HG03442 (cell line): ENCODE data around the gene SPRYD3.
"Not testable (repeated sequence)": the region's sequence is repeated elsewhere in the genome, so short reads cannot be mapped to it uniquely, and the experiment has no call there.

ENCODE experiments used
- ATAC-seq: cut with Tn5 transposase; IDR thresholded peaks from one replicate; pipeline ENCODE4 v1.9.1; 2021; ENCODE audit warnings: mild to moderate bottlenecking, moderate library complexity; ENCODE audit not compliant: unreplicated experiment

The SPRYD3 gene

DNA sequence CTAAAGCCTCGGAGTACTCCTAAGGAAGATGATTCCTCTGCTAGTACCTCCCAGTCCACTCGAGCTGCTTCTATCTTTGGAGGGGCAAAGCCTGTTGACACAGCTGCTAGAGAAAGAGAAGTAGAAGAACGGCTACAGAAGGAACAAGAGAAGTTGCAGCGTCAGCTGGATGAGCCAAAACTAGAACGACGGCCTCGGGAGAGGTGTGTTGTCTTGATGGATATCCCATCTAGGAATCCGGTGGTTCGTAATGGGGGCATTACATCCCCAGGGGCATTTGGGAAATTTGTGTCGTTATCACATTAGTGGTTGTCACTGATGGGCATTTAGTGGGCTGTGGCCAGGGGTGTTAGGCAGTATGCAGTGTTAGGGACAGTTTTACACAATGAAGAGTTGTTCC is 45.4 kb downstream of the SPRYD3 start:
- not testable (repeated sequence) for ATAC-seq

DNA sequence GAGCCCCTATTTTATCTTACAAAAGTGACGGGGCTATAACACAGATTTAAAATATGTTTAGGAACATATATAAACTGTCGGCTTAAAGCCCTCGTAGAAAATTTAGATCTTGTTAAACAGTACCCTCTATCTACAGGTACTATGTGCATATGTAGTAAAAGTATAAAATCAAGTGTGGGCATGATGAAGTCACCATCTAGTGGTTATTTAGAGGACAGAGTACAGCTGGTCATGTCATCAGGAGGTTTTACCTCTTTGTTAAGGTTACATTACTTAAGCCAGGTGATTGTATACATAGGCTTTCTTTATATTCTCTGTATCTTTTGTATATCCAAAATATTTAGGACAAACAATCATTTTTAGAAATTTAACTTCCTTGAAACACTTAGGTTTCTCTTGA is 47.6 kb downstream of the SPRYD3 start:
- no peak for ATAC-seq

DNA sequence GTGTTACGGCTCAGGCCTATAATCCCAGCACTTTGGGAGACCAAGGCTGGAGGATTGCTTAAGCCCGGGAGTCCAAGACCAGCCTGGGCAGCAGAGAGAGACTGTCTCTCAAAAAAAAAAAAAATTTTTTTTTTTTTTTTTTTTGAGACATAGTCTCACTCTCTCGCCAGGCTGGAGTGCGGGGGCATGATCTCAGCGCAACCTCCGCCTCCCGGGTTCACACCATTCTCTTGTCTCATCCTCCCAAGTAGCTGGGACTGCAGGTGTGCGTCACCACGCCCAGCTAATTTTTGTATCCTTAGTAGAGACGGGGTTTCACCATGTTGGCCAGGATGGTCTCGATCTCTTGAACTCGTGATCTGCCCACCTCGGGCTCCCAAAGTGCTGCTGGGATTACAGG is 52.2 kb downstream of the SPRYD3 start:
- not testable (repeated sequence) for ATAC-seq

DNA sequence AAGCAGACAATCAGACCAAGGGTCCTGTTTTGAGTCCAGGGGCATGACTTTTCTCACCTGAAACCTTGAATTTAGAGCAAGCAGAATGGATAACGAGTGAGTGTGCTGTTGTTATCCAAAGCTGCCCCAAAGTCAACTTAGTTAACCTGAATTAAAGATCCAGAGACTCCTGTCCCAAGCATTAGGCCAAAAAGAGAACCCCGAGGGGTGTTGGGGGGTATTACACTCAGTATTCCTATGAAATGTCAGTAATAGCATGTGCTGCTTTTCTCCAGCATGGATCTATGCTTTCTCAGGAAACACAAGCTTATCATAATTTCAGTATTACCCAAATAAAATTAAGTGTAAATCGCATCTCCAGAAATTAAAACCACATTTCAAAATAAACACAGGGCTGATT is 53.9 kb downstream of the SPRYD3 start:
- no peak for ATAC-seq

DNA sequence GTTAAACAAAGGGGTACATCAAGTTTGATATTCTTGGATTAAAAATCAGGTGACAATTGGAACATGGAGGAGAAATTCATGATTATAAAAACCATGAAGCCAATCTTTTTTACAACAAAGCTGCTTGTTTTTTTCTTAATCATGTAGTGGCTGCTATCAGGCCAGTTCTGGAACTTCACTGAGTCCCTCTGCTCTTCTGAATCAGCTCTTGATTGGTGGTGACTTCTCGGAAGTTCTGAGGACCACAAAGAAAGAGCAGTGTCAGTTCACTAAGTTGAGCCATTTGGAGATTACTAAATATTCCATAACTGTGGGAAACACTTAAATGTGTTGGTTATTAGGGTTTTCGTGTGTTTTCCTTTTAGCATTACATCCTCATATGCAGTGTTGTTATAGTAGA is 64.5 kb downstream of the SPRYD3 start:
- no peak for ATAC-seq
